Nephron progenitor cell (in vitro differentiated cells): ENCODE results near the gene ITGB5.

Experiments
- DNase-seq: peaks from one replicate; pipeline ENCODE4 v3.0.0; 2021
- H3K27ac Mint-ChIP-seq: 2 replicates; pipeline ENCODE4 v1.8.0; 2021; ENCODE audit warnings: mild to moderate bottlenecking, moderate library complexity, mixed read lengths
- H3K27me3 Mint-ChIP-seq: 2 replicates; pipeline ENCODE4 v1.8.0; 2021; ENCODE audit warnings: mild to moderate bottlenecking, low read depth, mixed read lengths; ENCODE audit not compliant: poor library complexity
- H3K36me3 Mint-ChIP-seq: 2 replicates; pipeline ENCODE4 v1.8.0; 2021; ENCODE audit warnings: low read depth, mixed read lengths
- H3K4me1 Mint-ChIP-seq: 2 replicates; pipeline ENCODE4 v1.8.0; 2021; ENCODE audit warnings: mixed read lengths
- H3K4me3 Mint-ChIP-seq: 2 replicates; pipeline ENCODE4 v1.8.0; 2021; ENCODE audit warnings: mild to moderate bottlenecking, moderate library complexity, mixed read lengths
- H3K9me3 Mint-ChIP-seq: 2 replicates; pipeline ENCODE4 v1.8.0; 2021; ENCODE audit warnings: mild to moderate bottlenecking, moderate library complexity, mixed read lengths
- CTCF ChIP-seq: fragments of 200-600 bp; sonication (generic); IDR thresholded peaks from 2 replicates; pipeline ENCODE4 v1.5.0; 2021; ENCODE audit warnings: antibody characterized with exemption

The ITGB5 gene

GRCh38 chr3:124860599-124860998 is 26.6 kb downstream of the ITGB5 start:
- Mint-ChIP-seq H3K9me3 (peaks cover 3% of the 10 kb centered on the region), H3K27ac (no peak overlapping the region), H3K4me1 (peaks cover 24% of the 10 kb centered on the region), H3K36me3 (peaks cover 41% of the 10 kb centered on the region), H3K27me3 (no peaks in the 10 kb centered on the region), H3K4me3 (no peak overlapping the region)
- TF ChIP-seq CTCF, result no peak
- DNase-seq, result no peak

- TF ChIP-seq CTCF, result no peak
- no peak for DNase-seq
- Mint-ChIP-seq H3K4me3 (no peak overlapping the region), H3K27me3 (no peaks in the 10 kb centered on the region), H3K27ac (peak overlapping the region; percentile 10), H3K4me1 (peaks cover 24% of the 10 kb centered on the region), H3K9me3 (peaks cover 3% of the 10 kb centered on the region), H3K36me3 (peaks cover 46% of the 10 kb centered on the region)
Observed at GRCh38 chr3:124859025-124859424, 28.1 kb downstream of the ITGB5 start.

- Mint-ChIP-seq H3K9me3 (peaks cover 3% of the 10 kb centered on the region), H3K27me3 (no peaks in the 10 kb centered on the region), H3K27ac (no peak overlapping the region), H3K36me3 (peaks cover 47% of the 10 kb centered on the region), H3K4me3 (no peak overlapping the region), H3K4me1 (peaks cover 24% of the 10 kb centered on the region)
- no peak for TF ChIP-seq CTCF
- no peak for DNase-seq
Observed at GRCh38 chr3:124858275-124858674, 28.9 kb downstream of the ITGB5 start.

- Mint-ChIP-seq H3K4me1 (peaks cover 20% of the 10 kb centered on the region), H3K36me3 (peaks cover 47% of the 10 kb centered on the region), H3K27me3 (no peaks in the 10 kb centered on the region), H3K4me3 (no peak overlapping the region), H3K27ac (no peak overlapping the region), H3K9me3 (peaks cover 3% of the 10 kb centered on the region)
- no peak for TF ChIP-seq CTCF
- DNase-seq, result no peak
Observed at GRCh38 chr3:124856677-124857076, 30.5 kb downstream of the ITGB5 start.

GRCh38 chr3:124854009-124854408 is 33.2 kb downstream of the ITGB5 start:
- no peaks in the 10 kb centered on the region for H3K9me3 Mint-ChIP-seq
- H3K4me1 Mint-ChIP-seq, result peaks cover 33% of the 10 kb centered on the region
- H3K36me3 Mint-ChIP-seq, result peaks cover 38% of the 10 kb centered on the region
- no peaks in the 10 kb centered on the region for H3K27me3 Mint-ChIP-seq
- no peak for DNase-seq
- TF ChIP-seq CTCF, result no peak
- H3K27ac Mint-ChIP-seq, result no peak overlapping the region
- H3K4me3 Mint-ChIP-seq, result no peak overlapping the region

GRCh38 chr3:124853446-124853845 is 33.7 kb downstream of the ITGB5 start:
- no peak for TF ChIP-seq CTCF
- Mint-ChIP-seq H3K4me3 (no peak overlapping the region), H3K27ac (no peak overlapping the region), H3K36me3 (peaks cover 35% of the 10 kb centered on the region), H3K4me1 (peaks cover 33% of the 10 kb centered on the region), H3K9me3 (no peaks in the 10 kb centered on the region), H3K27me3 (no peaks in the 10 kb centered on the region)
- DNase-seq, result no peak
